ENCODE data around the gene GDF15.
"Not testable (repeated sequence)": the region's sequence is repeated elsewhere in the genome, so short reads cannot be mapped to it uniquely, and the experiment has no call there.

The GDF15 gene, protein sequence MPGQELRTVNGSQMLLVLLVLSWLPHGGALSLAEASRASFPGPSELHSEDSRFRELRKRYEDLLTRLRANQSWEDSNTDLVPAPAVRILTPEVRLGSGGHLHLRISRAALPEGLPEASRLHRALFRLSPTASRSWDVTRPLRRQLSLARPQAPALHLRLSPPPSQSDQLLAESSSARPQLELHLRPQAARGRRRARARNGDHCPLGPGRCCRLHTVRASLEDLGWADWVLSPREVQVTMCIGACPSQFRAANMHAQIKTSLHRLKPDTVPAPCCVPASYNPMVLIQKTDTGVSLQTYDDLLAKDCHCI

DNA sequence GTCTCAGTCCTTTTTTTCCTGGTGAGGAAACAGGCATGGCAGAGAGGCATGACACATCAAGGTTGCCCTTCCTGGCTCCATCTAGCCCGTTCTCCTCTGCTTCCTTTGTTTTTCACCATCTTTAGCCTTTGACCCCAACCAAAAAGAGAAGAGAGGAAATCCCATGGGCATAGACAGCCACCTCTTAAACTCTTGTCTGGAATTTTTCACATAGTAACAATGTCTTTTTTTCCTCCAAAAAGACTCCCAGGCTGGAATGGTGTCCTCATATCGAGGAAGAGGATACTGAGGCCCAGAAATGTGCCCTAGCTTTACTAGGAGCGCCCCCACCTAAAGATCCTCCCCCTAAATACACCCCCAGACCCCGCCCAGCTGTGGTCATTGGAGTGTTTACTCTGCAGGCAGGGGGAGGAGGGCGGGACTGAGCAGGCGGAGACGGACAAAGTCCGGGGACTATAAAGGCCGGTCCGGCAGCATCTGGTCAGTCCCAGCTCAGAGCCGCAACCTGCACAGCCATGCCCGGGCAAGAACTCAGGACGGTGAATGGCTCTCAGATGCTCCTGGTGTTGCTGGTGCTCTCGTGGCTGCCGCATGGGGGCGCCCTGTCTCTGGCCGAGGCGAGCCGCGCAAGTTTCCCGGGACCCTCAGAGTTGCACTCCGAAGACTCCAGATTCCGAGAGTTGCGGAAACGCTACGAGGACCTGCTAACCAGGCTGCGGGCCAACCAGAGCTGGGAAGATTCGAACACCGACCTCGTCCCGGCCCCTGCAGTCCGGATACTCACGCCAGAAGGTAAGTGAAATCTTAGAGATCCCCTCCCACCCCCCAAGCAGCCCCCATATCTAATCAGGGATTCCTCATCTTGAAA is at the start of gene GDF15:
TSS of gene GDF15 (plus strand) at position 484 of the 868 bp plus-strand sequence. CDS start at position 516, 32 bp downstream.
- no peak for DNase-seq (ENCODE audit: low read depth)

DNA sequence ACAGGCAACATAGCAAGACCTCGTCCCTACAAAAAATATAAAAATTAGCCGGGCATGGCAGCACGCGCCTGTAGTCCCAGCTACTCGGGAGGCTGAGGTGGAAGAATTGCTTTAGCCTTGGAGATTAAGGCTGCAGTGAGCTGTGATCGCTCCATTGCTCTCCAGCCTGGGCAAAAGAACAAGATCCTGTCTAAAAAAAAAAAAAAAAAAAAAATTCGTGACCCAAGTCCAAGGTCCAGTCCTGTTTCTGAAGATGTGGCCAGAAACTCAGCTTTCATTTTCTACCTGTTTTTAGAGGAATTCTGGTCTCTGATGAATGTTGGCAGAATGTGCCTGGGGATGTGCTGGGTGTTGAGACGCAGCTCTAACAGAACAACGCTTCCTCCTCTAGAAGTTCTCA is 47.4 kb upstream of the GDF15 start:
- no peak for DNase-seq (ENCODE audit: low read depth)

DNA sequence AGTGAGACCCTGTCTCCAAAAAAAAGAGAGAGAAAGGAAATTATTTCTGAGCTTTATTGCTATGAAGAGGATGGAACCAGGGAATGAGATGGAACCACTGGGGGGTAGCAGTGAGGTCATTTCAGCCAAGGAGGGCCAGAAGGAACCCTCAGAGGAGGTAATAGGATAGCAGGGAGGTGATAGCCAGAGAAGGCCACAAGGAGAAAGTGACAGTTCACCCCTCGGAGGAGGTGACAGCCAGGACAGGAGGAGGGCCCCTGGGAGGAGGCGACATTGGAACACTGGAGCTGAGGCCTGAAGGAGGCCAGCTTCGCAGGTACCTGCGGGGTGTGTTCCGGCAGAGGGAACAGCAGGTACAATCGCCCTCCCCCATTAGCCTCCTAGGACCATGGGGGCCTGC is 46.2 kb upstream of the GDF15 start:
- no peak for DNase-seq (ENCODE audit: low read depth)

DNA sequence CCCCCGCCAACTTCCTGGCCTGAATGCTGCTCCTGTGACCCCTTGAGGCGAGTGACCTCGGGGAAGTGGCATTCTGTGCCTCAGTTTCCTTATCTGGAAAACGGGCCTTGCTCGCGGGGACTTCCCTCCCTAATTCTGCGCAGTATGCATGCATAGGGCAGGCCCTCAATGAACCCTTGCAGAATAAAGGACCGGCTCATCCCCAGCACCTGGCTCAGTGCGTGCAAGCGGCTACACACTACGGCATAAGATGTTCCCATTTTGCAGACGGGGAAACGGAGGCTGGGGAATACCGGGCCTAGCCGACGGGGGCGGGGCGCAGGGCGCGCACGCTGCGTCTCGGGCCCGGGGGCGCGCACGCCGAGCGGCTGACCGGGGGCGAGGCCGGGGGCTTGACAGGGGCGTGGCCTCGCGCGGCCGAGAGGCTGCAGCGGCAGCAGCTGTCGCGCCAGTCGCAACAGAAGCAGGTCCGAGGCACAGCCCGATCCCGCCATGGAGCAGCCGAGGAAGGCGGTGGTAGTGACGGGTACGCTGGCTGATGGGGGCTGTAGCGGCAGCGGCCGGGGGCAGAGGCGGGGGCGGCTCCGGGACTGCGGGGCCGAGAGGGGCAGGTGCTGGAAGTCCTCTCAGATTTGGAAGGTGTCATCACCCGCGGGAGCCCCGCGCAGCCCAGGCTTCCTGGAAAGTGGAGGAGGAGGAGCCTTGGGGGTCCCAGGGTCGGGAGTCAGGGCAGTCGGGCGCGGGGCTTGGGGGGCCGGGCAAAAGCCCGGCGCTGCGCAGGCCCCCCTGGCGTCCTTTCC is 45.6 kb upstream of the GDF15 start, which contains the start of gene PGPEP1:
TSS of gene PGPEP1 (plus strand) at position 409 of the 800 bp plus-strand sequence. CDS start at position 493, 84 bp downstream.
- no peak for DNase-seq (ENCODE audit: low read depth)

DNA sequence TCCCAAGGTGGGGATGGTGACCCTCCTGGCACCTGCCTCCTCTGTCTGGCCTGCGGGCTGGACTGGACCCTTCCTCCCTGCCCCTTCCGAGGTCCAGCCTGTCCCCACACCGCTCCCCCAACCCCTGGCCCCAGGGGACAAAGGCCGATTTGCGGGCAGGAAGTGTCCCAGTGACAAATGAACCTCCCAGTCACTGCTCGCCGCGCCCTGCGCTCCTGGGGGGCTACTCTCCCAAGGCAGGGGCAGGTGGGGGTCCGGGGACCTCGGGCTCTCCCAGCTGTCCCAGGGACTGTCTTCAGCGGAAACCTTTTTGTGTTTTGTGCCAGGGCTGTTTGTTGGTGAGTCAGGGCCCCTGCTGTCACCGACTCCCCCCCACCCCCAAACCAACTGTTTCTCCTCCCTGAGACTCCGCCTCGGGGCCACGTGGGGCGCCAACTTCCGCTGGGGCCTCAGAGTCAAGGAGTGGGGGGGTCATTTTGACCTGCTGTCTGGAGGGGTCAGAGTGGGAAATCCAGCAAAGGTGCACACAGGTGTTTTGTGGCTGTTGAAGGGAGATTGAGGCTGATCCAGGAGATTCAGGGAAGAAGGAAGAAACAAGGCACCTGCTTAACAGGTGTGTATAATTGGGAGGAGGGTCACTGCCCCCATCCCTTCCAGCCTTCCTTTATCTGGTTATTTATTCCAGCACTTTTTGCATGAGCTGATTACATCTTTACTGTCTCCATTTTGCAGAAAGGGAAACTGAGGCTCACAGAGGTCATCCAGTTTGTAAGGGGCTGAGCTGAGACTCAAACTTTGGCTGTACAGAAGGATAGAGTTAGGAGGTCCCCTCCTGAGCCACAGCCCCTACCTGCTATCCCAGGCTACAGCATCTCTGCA is 44.7 kb upstream of the GDF15 start:
- no peak for DNase-seq (ENCODE audit: low read depth)

DNA sequence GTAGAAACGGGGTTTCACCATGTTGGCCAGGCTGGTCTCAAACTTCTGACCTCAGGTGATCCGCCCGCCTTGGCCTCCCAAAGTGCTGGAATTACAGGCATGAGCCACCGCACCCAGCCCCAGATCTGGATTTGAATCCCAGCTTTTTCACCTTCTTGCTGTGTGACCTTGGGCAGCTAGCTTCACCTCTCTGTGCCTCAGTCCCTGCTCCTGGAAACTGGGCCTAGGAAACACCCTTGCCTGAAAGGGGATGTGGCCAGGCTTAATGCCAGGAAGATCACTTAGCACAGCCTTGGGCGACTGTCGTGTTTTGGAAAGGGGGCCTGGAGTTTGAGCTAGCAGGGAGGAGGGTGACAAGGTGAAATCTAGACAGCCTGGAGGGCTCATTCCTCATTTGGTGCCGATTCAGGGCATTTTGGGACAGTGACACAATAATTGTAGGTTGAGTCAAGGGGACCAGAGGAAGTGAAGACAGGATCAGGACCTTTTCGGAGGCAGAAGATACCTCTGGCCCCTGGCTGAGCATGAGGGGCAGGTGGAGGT is 43.8 kb upstream of the GDF15 start:
- DNase-seq (ENCODE audit: low read depth): no peak

DNA sequence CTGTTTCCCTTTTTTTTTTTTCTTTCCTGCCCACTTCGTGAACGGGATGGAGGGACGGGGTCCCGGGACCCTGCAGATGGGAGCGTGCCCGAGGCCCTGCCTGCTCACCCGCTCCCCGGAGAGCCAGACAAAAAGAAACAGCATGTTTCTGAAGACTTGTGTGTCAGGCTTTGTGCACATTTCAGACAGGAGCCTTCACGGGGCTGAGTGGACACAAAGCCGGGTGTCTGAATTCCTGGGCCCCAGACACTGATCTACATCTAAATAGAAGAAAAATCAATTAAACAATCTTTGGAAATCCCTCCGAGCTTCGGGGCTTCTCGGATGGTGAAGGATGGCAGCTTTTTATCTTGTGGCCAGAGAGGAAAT is 41.4 kb upstream of the GDF15 start:
- no peak for DNase-seq (ENCODE audit: low read depth)

DNA sequence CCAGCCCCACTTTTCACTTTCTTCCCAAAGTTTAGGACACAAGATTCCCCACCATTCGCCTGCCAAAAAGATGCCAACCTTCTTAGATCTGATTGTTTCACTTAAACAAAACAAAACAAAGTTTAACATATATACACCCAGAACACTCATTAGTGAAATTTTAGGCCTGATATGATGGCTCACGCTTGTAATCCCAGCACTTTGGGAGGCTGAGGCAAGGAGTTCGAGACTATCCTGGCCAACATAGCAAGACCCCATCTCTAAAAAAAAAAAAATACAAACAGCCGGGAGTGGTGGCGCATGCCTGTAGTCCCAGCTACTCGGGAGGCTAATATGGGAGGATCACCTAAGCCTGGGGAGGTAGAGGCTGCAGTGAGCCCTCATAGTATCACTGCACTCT is 40.7 kb upstream of the GDF15 start:
- DNase-seq (ENCODE audit: low read depth): no peak

DNA sequence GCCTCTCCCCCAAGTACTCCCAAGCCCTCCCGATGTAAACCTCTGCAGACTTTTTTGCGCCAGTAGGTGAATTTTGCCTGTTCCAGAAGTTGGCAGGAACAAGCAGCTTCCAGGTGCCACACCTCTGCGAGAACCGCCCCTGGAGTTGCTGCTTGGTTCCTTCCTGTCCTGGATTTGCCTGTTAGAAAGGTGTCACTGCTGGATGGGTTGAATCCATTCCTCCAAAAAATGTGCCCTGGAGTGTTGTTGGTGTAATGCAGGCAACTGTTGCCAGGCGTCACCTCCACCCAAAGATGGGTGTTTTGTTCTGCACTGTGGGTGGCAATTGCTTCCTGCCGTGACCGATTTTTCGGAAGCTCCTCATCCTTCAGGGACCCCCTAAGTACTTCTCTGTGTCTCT is 39.9 kb upstream of the GDF15 start:
- DNase-seq (ENCODE audit: low read depth): no peak

DNA sequence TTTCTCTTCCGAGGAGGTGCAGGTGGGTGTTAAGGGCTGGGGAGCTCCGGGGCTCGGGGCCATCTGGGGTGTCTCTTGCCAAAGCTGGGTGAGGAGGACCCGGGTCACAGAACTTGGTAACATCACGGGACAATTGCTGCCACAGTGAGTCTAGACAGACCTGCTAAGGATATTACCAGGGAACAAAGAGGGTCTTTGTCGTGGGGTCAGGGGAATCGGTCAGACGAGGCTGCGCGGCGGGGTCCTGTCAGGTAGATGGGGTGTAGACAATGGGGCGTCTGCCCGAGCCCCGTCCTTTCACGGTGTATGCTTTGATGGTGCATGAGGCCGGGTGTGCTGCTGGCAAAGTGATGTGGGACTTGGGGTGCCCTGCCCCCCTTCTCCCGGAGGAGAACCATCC is 37.8 kb upstream of the GDF15 start:
- DNase-seq (ENCODE audit: low read depth): no peak

DNA sequence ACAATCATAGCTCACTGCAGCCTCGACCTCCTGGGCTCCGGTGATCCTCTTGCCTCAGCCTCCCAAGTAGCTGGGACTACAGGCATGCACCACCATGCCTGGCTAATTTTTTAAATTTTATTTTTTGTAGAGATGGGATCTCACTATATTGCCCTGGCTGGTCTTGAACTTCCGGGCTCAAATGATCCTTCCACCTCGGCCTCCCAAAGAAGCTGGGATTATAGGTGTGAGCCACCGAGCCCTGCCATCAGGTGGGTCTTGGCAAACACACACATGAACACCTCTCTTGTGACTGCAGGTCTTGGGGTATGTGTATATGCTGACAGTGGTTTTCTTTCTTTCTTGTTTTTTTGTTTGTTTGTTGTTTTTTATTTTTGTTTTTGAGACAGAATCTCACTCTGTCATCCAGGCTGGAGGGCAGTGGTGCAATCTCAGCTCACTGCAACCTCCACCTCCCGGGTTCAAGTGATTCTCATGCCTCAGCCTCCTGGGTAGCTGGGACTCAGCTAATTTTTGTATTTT is 37.1 kb upstream of the GDF15 start:
- DNase-seq (ENCODE audit: low read depth): not testable (repeated sequence)

DNA sequence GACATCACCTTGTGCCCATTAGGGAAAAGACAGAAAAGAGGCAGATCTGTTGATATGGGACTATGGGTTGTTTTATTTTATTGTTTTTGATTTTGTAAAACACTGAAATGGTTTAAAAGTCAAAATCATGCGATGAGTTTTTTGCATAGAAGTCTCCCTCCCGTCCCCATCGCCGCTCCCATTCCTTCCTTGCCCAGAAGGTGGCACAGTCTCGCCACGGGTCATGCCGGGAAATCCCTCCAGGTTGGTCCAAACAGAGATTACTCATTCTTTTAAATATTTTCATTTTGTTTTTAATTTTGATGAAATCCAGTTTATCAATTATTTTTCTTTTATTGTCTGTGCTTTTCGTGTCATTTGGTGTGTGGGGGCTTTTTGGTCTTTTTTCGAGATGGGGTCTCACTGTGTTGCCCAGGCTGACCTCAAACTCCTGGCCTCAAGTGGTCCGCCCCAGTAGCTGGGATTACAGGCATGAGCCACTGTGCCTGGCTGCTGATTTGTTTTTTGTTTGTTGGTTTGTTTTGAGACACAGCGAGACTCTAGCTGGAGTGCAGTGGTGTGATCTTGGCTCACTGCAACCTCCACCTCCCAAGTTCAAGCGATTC is 36.3 kb upstream of the GDF15 start:
- no peak for DNase-seq (ENCODE audit: low read depth)

DNA sequence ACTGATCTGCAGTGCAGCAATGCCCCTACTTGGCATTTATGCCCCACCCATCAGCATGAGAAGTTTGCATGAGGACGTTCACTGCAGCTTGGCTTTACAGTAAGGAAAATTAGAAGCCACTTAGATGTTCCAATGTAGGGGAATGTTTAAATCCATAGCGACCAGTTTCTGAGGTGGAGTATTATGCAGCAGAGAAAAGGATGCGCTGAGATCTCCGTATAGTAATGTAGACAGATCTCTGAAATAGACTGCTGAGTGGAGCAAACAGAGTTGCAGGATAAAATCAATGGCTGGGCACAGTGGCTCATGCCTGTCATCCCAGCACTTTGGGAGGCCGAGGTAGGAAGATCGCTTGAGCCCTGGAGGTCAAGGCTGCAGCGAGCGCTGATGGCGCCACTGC is 35.5 kb upstream of the GDF15 start:
- DNase-seq (ENCODE audit: low read depth): no peak

DNA sequence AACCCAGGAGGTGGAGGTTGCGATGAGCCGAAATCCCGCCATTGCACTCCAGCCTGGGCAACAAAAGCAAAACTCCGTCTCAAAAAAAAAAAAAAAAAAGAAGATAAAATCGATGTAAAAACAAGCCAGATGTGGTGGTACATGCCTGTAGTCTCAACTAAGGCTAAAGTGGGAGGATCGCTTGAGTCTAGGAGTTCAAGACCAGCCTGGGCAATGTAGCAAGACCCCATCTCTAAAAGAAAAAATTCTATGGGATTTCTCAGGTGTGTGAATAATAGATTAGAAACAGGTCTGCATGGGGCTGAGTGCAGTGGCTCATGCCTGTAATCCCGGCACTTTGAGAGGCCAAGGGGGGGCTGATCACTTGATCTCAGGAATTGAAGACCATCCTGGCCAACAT is 34.4 kb upstream of the GDF15 start:
- no peak for DNase-seq (ENCODE audit: low read depth)

DNA sequence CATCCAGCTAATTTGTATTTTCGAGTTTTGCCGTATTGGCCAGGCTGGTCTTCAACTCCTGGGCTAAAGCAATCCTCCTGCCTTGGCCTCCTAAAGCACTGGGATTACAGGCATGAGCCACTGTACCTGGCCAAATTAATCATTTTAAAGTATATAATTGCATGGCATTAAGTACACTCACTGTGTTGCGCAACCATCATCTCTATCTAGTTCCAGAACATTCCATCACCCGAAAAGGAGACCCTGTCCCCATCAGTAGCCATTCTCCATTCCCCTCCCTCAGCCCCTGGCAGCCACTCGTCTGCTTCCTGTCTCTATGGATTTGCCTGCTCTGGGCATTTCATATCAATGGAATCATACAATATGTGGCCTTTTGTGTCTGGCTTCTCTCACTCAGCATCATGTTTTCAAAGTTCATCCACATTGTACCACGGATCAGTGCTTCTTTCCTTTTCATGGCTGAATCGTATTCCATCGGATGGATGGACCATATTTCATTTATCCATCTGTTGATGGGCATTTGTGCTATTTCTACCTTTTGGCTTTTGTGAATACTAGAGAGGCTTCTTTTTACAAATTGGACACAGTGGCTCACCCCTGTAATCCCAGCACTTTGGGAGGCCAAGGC is 32.5 kb upstream of the GDF15 start:
- no peak for DNase-seq (ENCODE audit: low read depth)

DNA sequence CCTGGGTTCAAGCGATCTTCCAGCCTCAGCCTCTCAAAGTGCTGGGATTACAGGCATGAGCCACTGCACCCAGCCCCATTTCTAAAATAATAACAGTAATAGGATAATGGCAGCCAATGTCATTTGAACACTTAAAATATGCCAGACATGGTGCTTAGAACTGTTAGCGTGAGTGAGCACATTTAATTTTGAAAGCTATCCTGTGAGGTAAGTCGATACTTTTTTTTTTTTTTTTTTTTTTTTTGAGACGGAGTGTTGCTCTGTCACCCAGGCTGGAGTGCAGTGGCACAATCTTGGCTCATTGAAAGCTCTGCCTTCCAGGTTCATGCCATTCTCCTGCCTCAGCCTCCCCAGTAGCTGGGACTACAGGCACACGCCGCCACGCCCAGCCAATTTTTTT is 31.2 kb upstream of the GDF15 start:
- not testable (repeated sequence) for DNase-seq (ENCODE audit: low read depth)

DNA sequence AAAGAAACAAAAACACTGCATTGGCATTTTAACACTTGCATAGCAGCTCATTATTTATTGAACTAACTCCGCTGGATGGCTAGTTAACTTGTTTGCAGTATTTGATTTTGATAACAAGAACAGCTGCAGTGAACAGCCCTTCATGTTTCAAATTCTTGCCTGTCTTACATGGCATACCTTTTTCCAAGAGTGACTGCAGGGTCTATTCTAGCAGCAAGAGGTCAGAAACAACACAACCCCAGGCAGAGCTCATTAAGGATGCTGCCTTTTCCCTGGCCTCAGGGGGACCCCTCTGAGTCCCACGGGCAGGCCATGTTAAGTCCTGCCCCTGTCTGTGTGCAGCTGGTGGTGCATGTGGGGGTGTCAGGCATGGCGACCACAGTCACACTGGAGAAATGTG is 28.9 kb upstream of the GDF15 start:
- DNase-seq (ENCODE audit: low read depth): no peak

DNA sequence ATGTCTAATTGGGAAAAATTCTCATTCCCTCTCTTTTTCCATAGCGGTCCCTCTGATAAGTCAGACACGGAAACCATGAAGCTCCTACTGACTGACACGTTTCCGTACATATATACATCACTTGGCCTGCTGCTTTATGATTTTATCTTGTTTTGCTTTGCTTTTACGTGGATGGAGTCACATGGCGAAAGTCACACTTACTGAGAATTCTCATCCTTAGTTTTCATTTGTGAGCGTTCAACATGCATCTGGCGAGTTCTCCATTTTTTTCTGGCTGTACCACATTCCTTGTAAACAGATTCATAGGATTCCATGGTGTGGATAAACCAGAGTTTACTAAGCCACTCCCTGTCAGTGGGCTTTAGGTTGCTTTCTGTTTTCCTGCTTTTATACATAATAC is 24.3 kb upstream of the GDF15 start:
- DNase-seq (ENCODE audit: low read depth): no peak

DNA sequence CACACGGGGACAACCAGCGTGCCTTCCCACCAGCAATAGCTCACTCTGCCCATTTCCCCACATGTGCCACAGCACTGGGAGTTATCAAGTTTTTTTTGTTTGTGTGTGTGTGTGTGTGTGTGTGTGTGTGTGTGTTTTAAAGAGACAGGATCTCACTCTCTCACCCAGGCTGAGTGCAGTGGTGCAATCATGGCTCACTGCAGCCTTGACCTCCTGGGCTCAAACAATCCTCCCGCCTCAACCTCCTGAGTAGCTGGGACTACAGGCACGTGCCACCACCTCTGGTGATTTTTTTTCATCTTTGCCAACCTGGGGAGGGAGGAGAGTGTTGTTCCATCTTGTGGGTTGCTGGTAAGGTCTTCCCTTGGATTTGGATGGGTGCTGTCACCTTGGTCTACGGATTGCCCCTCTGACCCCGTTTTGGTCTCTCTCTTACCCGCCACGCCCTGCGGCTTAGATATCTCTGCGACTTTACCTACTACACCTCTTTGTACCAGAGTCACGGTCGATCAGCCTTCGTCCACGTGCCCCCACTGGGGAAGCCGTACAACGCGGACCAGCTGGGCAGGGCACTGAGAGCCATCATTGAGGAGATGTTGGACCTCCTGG is 22.9 kb upstream of the GDF15 start:
- DNase-seq (ENCODE audit: low read depth): no peak

DNA sequence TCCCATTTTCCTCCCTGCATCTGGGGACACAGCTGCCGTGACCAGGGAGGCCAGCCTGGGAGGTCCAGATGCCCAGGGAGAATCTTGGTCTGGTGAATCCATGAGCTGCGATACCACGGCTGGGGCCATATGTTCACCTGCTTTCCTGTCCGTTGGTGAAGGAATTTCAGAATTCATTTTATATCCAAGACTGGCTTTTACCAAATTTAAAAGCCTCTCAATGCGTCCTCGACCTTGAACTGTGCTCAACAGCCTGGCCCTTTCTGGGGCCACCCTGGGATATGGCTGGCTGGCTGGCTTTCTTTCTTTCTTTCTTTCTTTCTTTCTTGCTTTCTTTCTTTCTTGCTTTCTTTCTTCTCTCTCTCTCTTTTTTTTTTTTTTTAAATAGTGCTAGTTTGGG is 22.2 kb upstream of the GDF15 start:
- DNase-seq (ENCODE audit: low read depth): no peak

Measured in CMK (cell line).